Astrocyte (in vitro differentiated cells and primary cell): ENCODE results near the gene FRYL.

Experiments used
- EZH2 ChIP-seq: IDR thresholded peaks from 2 replicates; pipeline ENCODE4 v1.6.1; 2012; ENCODE audit warnings: mild to moderate bottlenecking, low read length, inconsistent platforms; ENCODE audit not compliant: insufficient read depth
- TF ChIP-seq, protein P1 (sequence below): IDR thresholded peaks from 2 replicates; pipeline ENCODE4 v1.5.1; 2011; ENCODE audit warnings: low read depth, mild to moderate bottlenecking, inconsistent platforms, low read length, moderate library complexity; ENCODE audit not compliant: insufficient read depth

DNA sequence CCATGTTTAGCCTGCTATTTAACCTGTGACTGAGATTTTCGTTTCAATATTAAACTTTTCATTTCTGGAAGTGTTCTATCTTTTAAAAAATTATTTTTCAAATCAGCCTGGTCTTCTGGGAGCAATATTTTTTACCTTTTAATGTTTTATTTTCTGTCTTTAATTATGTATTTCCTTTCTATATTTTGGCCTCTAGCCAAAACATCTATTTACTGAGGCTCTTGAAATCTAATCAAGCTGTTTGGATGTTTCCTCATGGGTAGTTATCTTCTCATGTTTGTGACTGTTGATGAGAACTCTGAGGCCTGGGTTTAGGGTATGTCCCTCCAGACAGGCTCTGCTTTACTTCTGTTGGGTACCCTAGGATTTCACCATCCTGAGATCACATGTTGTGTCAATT, 307.3 kb downstream of the FRYL start:
- TF ChIP-seq, protein P1, sequence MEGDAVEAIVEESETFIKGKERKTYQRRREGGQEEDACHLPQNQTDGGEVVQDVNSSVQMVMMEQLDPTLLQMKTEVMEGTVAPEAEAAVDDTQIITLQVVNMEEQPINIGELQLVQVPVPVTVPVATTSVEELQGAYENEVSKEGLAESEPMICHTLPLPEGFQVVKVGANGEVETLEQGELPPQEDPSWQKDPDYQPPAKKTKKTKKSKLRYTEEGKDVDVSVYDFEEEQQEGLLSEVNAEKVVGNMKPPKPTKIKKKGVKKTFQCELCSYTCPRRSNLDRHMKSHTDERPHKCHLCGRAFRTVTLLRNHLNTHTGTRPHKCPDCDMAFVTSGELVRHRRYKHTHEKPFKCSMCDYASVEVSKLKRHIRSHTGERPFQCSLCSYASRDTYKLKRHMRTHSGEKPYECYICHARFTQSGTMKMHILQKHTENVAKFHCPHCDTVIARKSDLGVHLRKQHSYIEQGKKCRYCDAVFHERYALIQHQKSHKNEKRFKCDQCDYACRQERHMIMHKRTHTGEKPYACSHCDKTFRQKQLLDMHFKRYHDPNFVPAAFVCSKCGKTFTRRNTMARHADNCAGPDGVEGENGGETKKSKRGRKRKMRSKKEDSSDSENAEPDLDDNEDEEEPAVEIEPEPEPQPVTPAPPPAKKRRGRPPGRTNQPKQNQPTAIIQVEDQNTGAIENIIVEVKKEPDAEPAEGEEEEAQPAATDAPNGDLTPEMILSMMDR, result no peak
- no peak for TF ChIP-seq EZH2
